ENCODE results near the gene FAP.
A peak's percentile ranks its signal among the peaks of the same experiment; 100 is the strongest.

FAP gene

DNA sequence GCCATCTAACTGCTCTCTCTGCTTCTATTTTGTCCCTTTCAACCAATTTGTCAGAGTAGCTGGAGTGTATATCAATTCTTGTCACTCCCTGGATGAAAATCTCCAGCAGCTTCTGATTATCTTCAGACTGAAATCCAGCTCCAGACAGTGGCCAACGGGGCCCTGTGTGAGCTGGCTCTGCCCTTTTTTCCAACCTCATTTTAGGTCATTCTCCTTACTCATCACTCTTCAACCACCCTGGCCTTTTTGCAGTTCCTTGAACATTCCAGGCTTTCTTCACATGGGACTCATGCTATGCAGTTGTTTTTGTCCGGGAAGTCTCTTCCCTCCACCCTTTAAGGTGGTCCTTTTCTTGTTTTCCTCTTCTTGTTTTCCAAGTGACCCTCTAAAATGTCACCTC lies 15.4 kb upstream of the FAP start:
- no peak for TF ChIP-seq POLR2AphosphoS5 (IDR thresholded peaks at IDR 0.05; ENCODE audit: low read depth)
- TF ChIP-seq GABPA (IDR thresholded peaks at IDR 0.05; ENCODE audit: low read depth): no peak
- TF ChIP-seq REST (IDR thresholded peaks at IDR 0.05; ENCODE audit: insufficient replicate concordance, low read depth): no peak
- TF ChIP-seq, protein P1, sequence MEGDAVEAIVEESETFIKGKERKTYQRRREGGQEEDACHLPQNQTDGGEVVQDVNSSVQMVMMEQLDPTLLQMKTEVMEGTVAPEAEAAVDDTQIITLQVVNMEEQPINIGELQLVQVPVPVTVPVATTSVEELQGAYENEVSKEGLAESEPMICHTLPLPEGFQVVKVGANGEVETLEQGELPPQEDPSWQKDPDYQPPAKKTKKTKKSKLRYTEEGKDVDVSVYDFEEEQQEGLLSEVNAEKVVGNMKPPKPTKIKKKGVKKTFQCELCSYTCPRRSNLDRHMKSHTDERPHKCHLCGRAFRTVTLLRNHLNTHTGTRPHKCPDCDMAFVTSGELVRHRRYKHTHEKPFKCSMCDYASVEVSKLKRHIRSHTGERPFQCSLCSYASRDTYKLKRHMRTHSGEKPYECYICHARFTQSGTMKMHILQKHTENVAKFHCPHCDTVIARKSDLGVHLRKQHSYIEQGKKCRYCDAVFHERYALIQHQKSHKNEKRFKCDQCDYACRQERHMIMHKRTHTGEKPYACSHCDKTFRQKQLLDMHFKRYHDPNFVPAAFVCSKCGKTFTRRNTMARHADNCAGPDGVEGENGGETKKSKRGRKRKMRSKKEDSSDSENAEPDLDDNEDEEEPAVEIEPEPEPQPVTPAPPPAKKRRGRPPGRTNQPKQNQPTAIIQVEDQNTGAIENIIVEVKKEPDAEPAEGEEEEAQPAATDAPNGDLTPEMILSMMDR (IDR thresholded peaks at IDR 0.05; ENCODE audit: insufficient read depth, low read length): no peak
- no peak for TF ChIP-seq SPI1 (IDR thresholded peaks at IDR 0.05; ENCODE audit: borderline replicate concordance, low read depth)
- H3K4me3 ChIP-seq (replicated peaks; ENCODE audit: insufficient read depth, low read length): no peak overlapping the region
- no peak overlapping the region for H3K27ac ChIP-seq (replicated peaks)
- DNase-seq (ENCODE audit: low read depth in 1 of 2, low spot score in 1 of 2): no peak
- no peaks in the 10 kb centered on the region for H3K27me3 ChIP-seq (ENCODE audit: insufficient read depth, poor library complexity, severe bottlenecking)

- TF ChIP-seq GABPA (IDR thresholded peaks at IDR 0.05; ENCODE audit: low read depth) (no peak), SPI1 (IDR thresholded peaks at IDR 0.05; ENCODE audit: borderline replicate concordance, low read depth) (no peak), REST (IDR thresholded peaks at IDR 0.05; ENCODE audit: insufficient replicate concordance, low read depth) (no peak), POLR2AphosphoS5 (IDR thresholded peaks at IDR 0.05; ENCODE audit: low read depth) (no peak)
- TF ChIP-seq, protein P1 (IDR thresholded peaks at IDR 0.05; ENCODE audit: insufficient read depth, low read length): no peak
Observed at GRCh38 chr2:162258169-162258568, 14.9 kb upstream of the FAP start.

GRCh38 chr2:162257425-162257824 lies 14.2 kb upstream of the FAP start:
- no peak overlapping the region for H3K4me3 ChIP-seq (replicated peaks; ENCODE audit: insufficient read depth, low read length)
- H3K27me3 ChIP-seq (ENCODE audit: insufficient read depth, poor library complexity, severe bottlenecking): no peaks in the 10 kb centered on the region
- H3K27ac ChIP-seq (replicated peaks): no peak overlapping the region
- peak in 1 of 2 experiments; percentile 25 for DNase-seq (ENCODE audit: low read depth in 1 of 2, low spot score in 1 of 2)
- TF ChIP-seq SPI1 (IDR thresholded peaks at IDR 0.05; ENCODE audit: borderline replicate concordance, low read depth) (no peak), GABPA (IDR thresholded peaks at IDR 0.05; ENCODE audit: low read depth) (no peak), REST (IDR thresholded peaks at IDR 0.05; ENCODE audit: insufficient replicate concordance, low read depth) (no peak)

More at GRCh38 chr2:162258169-162258568, 14.9 kb upstream of the FAP start:
- Histone ChIP-seq H3K27ac (replicated peaks) (no peak overlapping the region), H3K27me3 (ENCODE audit: insufficient read depth, poor library complexity, severe bottlenecking) (no peaks in the 10 kb centered on the region), H3K4me3 (replicated peaks; ENCODE audit: insufficient read depth, low read length) (no peak overlapping the region)
- no peak for DNase-seq (ENCODE audit: low read depth in 1 of 2, low spot score in 1 of 2)

Measured in HL-60 (cell line).